GM18505 (cell line): ENCODE data around the gene SEC14L1.

ENCODE experiments used
- ATAC-seq: cut with Tn5 transposase; IDR thresholded peaks from one replicate; pipeline ENCODE4 v1.9.1; 2021; ENCODE audit not compliant: unreplicated experiment
- POLR2A ChIP-seq: IDR thresholded peaks from 4 replicates; pipeline ENCODE4 v1.6.1; 2011; ENCODE audit warnings: borderline replicate concordance; ENCODE audit not compliant: insufficient read depth, insufficient read length; ENCODE audit errors: extremely low read depth

The SEC14L1 gene

GRCh38 chr17:77222356-77222755 lies 81.6 kb downstream of the SEC14L1 start:
- TF ChIP-seq POLR2A = no peak
- no peak for ATAC-seq

- ATAC-seq = no peak
Observed at GRCh38 chr17:77223642-77224420, 83.1 kb downstream of the SEC14L1 start.

GRCh38 chr17:77225265-77225664 lies 84.5 kb downstream of the SEC14L1 start:
- no peak for ATAC-seq
- TF ChIP-seq POLR2A = no peak

More at GRCh38 chr17:77223642-77224420, 83.1 kb downstream of the SEC14L1 start:
- TF ChIP-seq POLR2A = no peak

- no peak for TF ChIP-seq POLR2A
- no peak for ATAC-seq
Observed at GRCh38 chr17:77227461-77228240, 86.9 kb downstream of the SEC14L1 start.

GRCh38 chr17:77228241-77228752 lies 87.5 kb downstream of the SEC14L1 start:
- TF ChIP-seq POLR2A = no peak
- no peak for ATAC-seq

- ATAC-seq = no peak
- TF ChIP-seq POLR2A = no peak
Observed at GRCh38 chr17:77228816-77229215, 88.0 kb downstream of the SEC14L1 start.

GRCh38 chr17:77229786-77230435 lies 89.1 kb downstream of the SEC14L1 start:
- no peak for TF ChIP-seq POLR2A
- no peak for ATAC-seq

GRCh38 chr17:77230436-77230830 lies 89.7 kb downstream of the SEC14L1 start:
- no peak for ATAC-seq
- TF ChIP-seq POLR2A = no peak

GRCh38 chr17:77231076-77231871 lies 90.5 kb downstream of the SEC14L1 start:
- TF ChIP-seq POLR2A = no peak
- ATAC-seq = no peak

- no peak for TF ChIP-seq POLR2A
- ATAC-seq = no peak
Observed at GRCh38 chr17:77233127-77233526, 92.4 kb downstream of the SEC14L1 start.

- no peak for ATAC-seq
- TF ChIP-seq POLR2A = no peak
Observed at GRCh38 chr17:77233635-77234334, 93.0 kb downstream of the SEC14L1 start.

GRCh38 chr17:77234695-77235094 lies 93.9 kb downstream of the SEC14L1 start:
- no peak for ATAC-seq
- no peak for TF ChIP-seq POLR2A
